Mesodermal cell (in vitro differentiated cells): Measurements from ENCODE around the gene CHIT1.
"Not testable (repeated sequence)": the region's sequence is repeated elsewhere in the genome, so short reads cannot be mapped to it uniquely, and the experiment has no call there.

Source experiments
- H3K27ac ChIP-seq: 2 replicates; pipeline ENCODE4 v1.7.0; 2013; ENCODE audit warnings: mild to moderate bottlenecking, low read depth, low read length, moderate library complexity; ENCODE audit not compliant: severe bottlenecking
- H3K36me3 ChIP-seq: 2 replicates; pipeline ENCODE4 v1.7.1; 2013; ENCODE audit warnings: mild to moderate bottlenecking, low read length, moderate library complexity; ENCODE audit not compliant: control insufficient read depth, insufficient read depth
- H3K4me1 ChIP-seq: one replicate; pipeline ENCODE4 v1.7.1; 2013; ENCODE audit warnings: mild to moderate bottlenecking, low read length; ENCODE audit not compliant: insufficient read depth, control insufficient read depth, poor library complexity, severe bottlenecking
- H3K4me3 ChIP-seq: 2 replicates; pipeline ENCODE4 v1.7.0; 2013; ENCODE audit warnings: low read length, control low read depth, mild to moderate bottlenecking; ENCODE audit not compliant: insufficient read depth, poor library complexity, severe bottlenecking; ENCODE audit errors: extremely low read depth
- H3K9me3 ChIP-seq: 2 replicates; pipeline ENCODE4 v1.7.1; 2013; ENCODE audit warnings: mild to moderate bottlenecking, low read length, moderate library complexity; ENCODE audit not compliant: control insufficient read depth
- WGBS, 2 experiments: methylation state at CpG; one replicate each; pipeline ENCODE4 v1.1.5; 2013; ENCODE audit warnings: missing lambda C conversion rate in 2 of 2; ENCODE audit not compliant: insufficient coverage in 2 of 2; 5-methylcytosine and 5-hydroxymethylcytosine counted together

Gene CHIT1

DNA sequence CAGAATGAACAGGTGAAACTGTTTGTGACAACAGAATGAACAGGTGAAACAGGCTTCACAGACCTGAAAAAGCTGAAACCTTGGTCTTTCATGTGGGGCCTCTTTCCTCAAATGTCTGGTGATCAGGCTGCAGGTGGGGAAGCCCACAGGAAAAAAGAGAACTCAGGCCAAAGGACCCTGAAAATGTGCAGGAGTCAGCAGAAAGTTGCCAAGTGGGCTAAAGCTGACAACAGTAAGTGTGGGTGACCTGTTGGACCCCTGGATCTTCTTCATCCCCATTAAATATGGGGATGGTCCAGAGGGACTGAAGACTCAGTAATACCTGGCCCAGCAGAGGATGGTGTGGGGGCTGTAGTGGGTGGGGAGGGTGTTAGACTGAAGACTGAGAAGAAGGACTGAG, 9.1 kb upstream of the CHIT1 start:
- Histone ChIP-seq H3K36me3 (no peaks in the 10 kb centered on the region), H3K27ac (no peak overlapping the region), H3K4me3 (no peak overlapping the region), H3K4me1 (no peaks in the 10 kb centered on the region), H3K9me3 (peaks cover 11% of the 10 kb centered on the region)

DNA sequence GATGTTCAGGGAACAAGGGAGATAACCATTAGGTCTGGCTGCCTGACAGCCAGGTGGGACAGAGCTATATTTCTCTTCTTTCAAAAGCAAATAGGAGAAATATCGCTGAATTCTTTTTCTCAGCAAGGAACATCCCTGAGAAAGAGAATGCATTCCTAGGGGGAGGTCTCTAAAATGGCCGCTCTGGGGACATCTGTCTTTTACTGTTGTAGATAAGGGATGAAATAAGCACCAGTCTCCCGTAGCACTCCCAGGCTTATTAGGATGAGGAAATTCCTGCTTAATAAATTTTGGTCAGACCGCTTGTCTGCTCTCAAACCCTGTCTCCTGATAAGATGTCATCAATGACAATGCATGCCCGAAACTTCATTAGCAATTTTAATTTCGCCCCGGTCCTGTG, 5.4 kb upstream of the CHIT1 start:
- H3K4me1 ChIP-seq, H3K27ac ChIP-seq, H3K4me3 ChIP-seq, H3K36me3 ChIP-seq: not testable (repeated sequence)
- H3K9me3 ChIP-seq, result peaks cover 11% of the 10 kb centered on the region
- WGBS, 2 experiments, result 82 to 86% methylated on average over 1 to 2 of the region's 7 CpGs

DNA sequence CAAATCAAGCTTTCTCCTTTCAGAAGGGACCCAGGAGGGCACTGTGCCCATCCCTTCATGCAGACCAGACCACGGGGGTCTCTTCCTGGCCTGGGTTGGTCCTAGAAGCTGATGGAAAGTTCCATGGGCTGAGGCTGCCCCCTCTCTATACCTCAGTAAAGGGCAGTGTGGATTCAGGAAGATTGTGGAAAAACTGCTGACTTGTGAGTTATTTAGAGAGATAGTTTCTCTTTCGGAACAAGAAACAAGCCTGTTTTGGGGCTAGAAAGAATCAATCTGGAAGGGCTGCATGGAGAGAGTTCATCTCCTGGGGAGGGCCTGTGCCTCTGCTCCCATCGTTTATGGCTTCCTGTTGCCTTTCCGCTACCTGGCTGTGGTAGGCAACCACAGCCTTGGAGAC, 803 bp downstream of the CHIT1 start:
- no peaks in the 10 kb centered on the region for H3K36me3 ChIP-seq
- no peaks in the 10 kb centered on the region for H3K9me3 ChIP-seq
- no peaks in the 10 kb centered on the region for H3K4me1 ChIP-seq
- WGBS, 2 experiments, result 87 to 91% methylated on average over 3 to 4 of the region's 4 CpGs
- no peak overlapping the region for H3K27ac ChIP-seq
- no peak overlapping the region for H3K4me3 ChIP-seq

DNA sequence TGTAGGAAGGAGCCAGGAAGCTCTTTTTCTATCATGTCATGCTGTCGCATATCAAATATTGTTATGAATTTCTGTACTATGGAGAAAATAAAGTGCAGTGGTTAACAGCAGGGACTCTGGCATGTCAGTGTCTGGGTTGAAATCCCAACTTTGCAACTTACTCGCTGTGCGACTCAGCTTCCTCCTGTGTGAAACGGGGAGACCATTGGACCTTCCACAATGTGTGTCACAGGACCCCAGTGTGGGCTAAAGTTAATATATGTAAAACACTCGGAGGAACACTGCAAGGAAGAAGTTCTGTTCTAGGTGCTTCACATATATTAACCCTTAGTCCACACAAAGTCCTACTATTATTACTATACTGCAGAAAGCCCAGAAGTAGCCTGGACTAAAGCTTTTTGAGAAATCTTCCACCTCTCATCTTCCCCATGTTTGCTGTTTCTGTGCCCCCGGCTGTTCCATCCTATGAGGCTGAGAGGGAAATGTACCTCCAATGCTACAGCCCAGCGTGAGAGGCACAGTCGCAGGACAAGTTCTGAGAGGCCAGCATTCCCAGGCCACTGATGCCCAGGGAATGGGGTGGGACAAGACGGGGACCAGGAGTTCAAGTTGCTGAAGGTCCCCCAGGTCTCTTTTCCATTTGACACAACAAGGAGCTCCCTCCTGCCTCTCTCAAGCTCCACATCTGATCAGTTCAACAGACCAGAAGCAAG, 1.9 kb downstream of the CHIT1 start:
- WGBS, 2 experiments, result 92 to 97% methylated on average over 7 to 8 of the region's 9 CpGs
- H3K4me1 ChIP-seq, result no peaks in the 10 kb centered on the region
- no peak overlapping the region for H3K4me3 ChIP-seq
- H3K9me3 ChIP-seq, result no peaks in the 10 kb centered on the region
- no peaks in the 10 kb centered on the region for H3K36me3 ChIP-seq
- H3K27ac ChIP-seq, result no peak overlapping the region

DNA sequence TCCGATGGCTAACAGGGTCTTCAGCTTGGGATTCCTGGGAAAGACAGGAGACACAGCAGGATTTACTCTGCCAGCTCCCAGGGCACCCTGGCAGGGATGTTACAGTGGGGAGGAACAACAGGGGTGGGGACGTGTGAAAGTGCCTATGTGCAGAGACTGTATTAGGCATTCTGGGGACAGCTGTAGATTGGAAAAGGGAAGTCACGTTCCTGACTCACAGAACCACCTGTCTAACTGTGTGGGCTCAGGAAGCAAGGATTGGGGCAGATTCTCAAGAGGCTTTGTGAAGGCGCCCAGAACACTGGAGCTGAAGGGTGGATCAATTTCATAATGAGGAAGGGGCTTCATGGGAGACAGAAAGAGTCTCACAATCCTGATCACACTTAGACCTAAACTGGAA, 4.4 kb downstream of the CHIT1 start:
- H3K4me1 ChIP-seq, result no peaks in the 10 kb centered on the region
- H3K9me3 ChIP-seq, result no peaks in the 10 kb centered on the region
- H3K4me3 ChIP-seq, result no peak overlapping the region
- 89 to 92% methylated on average over 3 of the region's 4 CpGs for WGBS, 2 experiments
- H3K36me3 ChIP-seq, result no peaks in the 10 kb centered on the region
- H3K27ac ChIP-seq, result no peak overlapping the region

DNA sequence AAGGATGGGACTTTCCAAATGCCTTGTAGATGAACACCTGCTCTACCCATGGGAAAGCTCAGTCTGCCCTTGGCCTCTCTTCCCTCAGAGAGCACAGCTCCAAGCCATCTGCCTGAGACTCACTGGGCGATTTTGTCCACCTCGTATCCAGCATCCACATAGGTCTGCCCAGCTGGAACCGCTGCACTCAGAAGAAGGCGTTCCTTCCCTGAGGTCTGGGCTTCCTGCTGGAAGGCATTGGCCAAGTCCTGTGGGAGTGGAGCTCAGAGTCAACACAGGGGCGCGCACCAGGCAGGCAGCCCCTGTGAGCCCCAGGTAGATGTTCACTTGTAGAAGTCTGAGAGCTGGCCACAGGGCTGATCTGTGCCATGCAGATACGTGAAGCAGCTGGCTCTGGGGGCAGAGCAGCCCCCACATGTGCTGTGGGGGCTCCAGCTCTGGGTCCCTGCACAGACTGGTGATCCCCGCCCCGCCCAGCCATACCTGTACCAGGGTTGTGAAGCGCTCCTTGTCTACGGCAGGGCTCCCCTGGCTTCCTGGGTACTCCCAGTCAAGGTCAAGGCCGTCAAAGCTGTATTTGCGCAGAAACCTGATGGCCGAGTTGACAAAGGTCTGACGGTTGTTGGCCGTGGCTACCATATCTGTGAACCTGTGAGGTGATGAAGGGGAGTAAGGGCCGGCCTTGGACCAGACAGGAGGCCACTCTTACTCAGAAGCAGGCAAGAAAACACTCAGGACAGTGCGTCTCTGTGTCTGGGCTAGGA, 6.3 kb downstream of the CHIT1 start:
- H3K4me3 ChIP-seq, result no peak overlapping the region
- WGBS, 2 experiments, result 95% methylated on average over 17 to 18 of the region's 18 CpGs
- no peaks in the 10 kb centered on the region for H3K9me3 ChIP-seq
- no peaks in the 10 kb centered on the region for H3K36me3 ChIP-seq
- no peaks in the 10 kb centered on the region for H3K4me1 ChIP-seq
- no peak overlapping the region for H3K27ac ChIP-seq

DNA sequence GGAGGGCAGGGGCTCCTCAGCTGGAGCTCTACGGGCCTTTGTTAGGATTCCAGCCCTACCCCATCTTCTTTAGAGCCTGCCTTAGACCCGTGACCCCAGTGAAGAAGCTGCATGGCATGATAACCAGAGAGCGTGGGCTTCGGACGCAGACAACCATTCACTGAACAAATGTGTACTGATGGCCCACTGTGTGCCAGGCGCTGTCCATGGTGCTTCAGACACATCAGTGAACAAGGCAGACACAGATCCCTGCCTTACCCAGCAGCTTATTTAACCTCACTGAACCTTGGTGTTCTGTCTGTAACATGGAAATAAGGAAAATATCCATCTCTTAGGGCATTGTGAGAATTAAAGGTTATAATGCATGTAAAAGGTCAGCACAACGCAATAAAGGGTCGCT, 9.5 kb downstream of the CHIT1 start:
- Histone ChIP-seq H3K36me3 (no peaks in the 10 kb centered on the region), H3K4me3 (no peak overlapping the region), H3K4me1 (peaks cover 9% of the 10 kb centered on the region), H3K27ac (no peak overlapping the region), H3K9me3 (no peaks in the 10 kb centered on the region)
- 76 to 85% methylated on average over 7 to 8 of the region's 8 CpGs for WGBS, 2 experiments

DNA sequence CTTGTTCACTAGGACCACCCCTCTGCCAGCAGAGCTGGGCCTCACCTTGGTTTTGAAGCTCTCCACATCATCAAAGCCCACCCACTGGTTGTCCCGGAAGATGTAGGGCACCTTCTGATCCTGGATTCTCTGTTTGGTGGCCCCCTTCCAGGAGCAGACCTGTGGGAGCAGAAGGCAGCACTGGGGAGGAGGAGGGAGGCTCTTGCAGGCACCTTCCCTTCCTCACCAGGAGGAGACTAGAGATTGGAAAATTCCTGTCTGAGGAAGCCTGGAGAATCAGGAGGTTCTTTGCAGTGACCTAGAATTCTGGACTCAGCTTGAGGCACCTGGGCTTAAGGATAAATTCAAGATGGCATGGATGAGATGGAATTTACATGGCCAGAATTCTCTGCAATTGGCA, 10.3 kb downstream of the CHIT1 start:
- no peaks in the 10 kb centered on the region for H3K36me3 ChIP-seq
- peaks cover 9% of the 10 kb centered on the region for H3K4me1 ChIP-seq
- WGBS, 2 experiments, result no CpG with 5 or more reads among the region's 1 CpG
- H3K9me3 ChIP-seq, result no peaks in the 10 kb centered on the region
- H3K27ac ChIP-seq, result no peak overlapping the region
- no peak overlapping the region for H3K4me3 ChIP-seq

DNA sequence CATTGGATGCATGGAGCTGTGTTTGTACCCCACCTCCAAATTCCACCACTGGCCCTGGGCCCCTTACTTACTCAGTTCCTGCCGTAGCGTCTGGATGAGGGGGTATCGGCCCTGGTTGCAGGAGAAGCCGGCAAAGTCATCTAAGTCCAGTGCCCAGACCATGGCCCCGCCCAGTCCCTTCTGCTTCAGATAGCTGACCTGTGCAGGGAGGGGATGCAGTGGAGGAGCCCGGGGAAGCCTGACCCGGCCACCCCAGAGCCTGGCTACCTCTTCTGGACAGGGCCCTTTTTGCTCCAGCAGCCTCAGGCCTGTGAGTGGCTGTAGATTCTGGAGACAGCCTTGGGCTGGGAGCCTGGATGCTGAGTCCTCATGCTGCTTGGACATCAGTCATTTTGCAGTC, 11.8 kb downstream of the CHIT1 start:
- no peaks in the 10 kb centered on the region for H3K36me3 ChIP-seq
- H3K4me3 ChIP-seq, result no peak overlapping the region
- 77 to 94% methylated on average over 5 to 7 of the region's 7 CpGs for WGBS, 2 experiments
- H3K9me3 ChIP-seq, result no peaks in the 10 kb centered on the region
- peaks cover 9% of the 10 kb centered on the region for H3K4me1 ChIP-seq
- no peak overlapping the region for H3K27ac ChIP-seq

DNA sequence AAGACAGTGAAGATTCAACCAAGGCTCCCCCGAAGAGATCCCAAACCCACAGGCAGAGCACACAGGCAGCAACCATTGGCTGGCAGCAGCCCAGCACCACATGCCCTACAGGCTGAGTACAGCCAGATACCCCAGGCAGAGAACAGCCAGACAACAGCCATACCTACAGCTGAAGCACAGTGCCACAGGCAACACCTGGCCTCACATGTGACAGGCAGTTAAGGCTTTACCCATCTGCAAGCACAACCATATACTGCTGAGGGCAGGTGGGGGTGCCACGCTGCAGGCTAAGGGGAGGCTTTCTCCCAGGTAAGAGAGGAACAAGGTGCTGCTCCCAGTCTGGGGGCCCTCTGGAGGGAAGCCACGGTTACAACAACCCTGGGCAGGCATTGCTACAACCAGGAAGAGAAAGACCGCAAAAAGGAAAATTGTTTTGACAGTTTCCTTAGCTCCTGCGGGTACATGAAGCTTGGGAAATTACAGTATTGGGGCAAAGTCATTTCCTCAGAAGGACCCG, 12.3 kb downstream of the CHIT1 start:
- Histone ChIP-seq H3K36me3 (no peaks in the 10 kb centered on the region), H3K4me3 (no peak overlapping the region), H3K27ac (no peak overlapping the region), H3K4me1 (peaks cover 9% of the 10 kb centered on the region), H3K9me3 (no peaks in the 10 kb centered on the region)
- WGBS, 2 experiments, result 67 to 69% methylated on average over 5 to 6 of the region's 6 CpGs
